SU-DHL-6 (cell line): ENCODE data around the gene WWOX.

Source experiments
- CTCF ChIP-seq: fragments of 200-600 bp; sonication (generic); IDR thresholded peaks from one replicate; pipeline ENCODE4 v1.5.1; 2017; ENCODE audit warnings: antibody characterized with exemption, mild to moderate bottlenecking, low read length, moderate library complexity; ENCODE audit not compliant: insufficient read depth, poor library complexity, severe bottlenecking
- EZH2phosphoT487 ChIP-seq: fragments of 200-600 bp; sonication (generic), shearing (Covaris generic); conservative IDR thresholded peaks from 2 replicates; pipeline ENCODE4 v1.6.1; 2018; ENCODE audit warnings: mild to moderate bottlenecking, antibody characterized with exemption, low read length, moderate library complexity, mixed read lengths

GRCh38 chr16:78180349-78180748, 80.9 kb downstream of the WWOX start:
- TF ChIP-seq CTCF, result no peak
- no peak for TF ChIP-seq EZH2phosphoT487
